ENCODE results near the gene USP4.

DNA sequence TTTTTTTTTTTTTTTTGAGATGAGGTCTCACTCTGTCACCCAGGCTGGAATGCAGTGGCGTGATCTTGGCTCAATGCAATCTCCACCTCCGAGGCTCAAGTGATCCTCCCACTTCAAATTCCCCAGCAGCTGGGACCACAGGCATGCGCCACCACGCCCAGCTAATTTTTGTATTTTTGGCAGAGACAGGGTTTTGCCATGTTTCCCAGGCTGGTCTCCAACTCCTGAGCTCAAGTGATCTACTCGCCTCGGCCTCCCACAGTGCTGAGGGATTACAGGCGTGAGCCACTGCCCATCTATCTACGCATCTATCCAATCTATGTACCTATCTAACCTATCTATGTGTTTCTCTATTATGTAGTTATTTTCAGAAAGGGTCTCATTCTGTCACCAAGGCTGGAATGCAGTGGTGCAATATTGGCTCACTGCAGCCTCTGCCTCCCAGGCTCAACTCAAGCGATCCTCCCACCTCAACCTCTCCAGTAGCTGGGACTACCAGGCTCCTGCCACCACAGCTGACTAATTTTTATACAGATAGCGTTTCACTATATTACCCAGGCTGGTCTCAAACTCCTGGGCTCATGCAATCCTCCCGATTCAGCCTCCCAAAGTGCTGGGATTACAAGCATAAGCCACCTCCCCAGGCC, 38.5 kb upstream of the USP4 start:
- TF ChIP-seq POLR2AphosphoS5 (IDR thresholded peaks at IDR 0.05; ENCODE audit: borderline replicate concordance, low read depth, low read length) (no peak), EZH2 (IDR thresholded peaks at IDR 0.05) (no peak), FOXP2 (optimal IDR thresholded peaks at IDR 0.05; ENCODE audit: control extremely low read depth, extremely low read length, insufficient read depth) (no peak)

Data from SK-N-MC (cell line).